IPS-20b (cell line): Measurements from ENCODE around the gene ZFAND6.
"Not testable (repeated sequence)": the region's sequence is repeated elsewhere in the genome, so short reads cannot be mapped to it uniquely, and the experiment has no call there.

Experiments
- H3K27ac ChIP-seq: one replicate; pipeline ENCODE4 v1.5.1; 2013; ENCODE audit warnings: low read length
- H3K27me3 ChIP-seq: 2 replicates; pipeline ENCODE4 v1.6.1; 2013; ENCODE audit warnings: mild to moderate bottlenecking, low read length, inconsistent platforms; ENCODE audit not compliant: insufficient read depth
- H3K36me3 ChIP-seq: 2 replicates; pipeline ENCODE4 v1.6.1; 2013; ENCODE audit warnings: low read depth, mild to moderate bottlenecking, inconsistent platforms, low read length, moderate library complexity; ENCODE audit not compliant: insufficient read depth
- H3K4me1 ChIP-seq: 2 replicates; pipeline ENCODE4 v1.6.1; 2013; ENCODE audit warnings: mild to moderate bottlenecking, control low read depth, inconsistent platforms, low read length, moderate library complexity; ENCODE audit not compliant: insufficient read depth
- H3K4me3 ChIP-seq: 2 replicates; pipeline ENCODE4 v1.5.1; 2013; ENCODE audit warnings: mild to moderate bottlenecking, low read length, inconsistent platforms
- H3K9ac ChIP-seq: 2 replicates; pipeline ENCODE4 v1.6.1; 2013; ENCODE audit warnings: low read depth, mild to moderate bottlenecking, inconsistent platforms, low read length, moderate library complexity
- H3K9me3 ChIP-seq: 2 replicates; pipeline ENCODE4 v1.6.1; 2013; ENCODE audit warnings: mild to moderate bottlenecking, low read depth, low read length, inconsistent platforms; ENCODE audit not compliant: insufficient read depth

ZFAND6 gene

DNA sequence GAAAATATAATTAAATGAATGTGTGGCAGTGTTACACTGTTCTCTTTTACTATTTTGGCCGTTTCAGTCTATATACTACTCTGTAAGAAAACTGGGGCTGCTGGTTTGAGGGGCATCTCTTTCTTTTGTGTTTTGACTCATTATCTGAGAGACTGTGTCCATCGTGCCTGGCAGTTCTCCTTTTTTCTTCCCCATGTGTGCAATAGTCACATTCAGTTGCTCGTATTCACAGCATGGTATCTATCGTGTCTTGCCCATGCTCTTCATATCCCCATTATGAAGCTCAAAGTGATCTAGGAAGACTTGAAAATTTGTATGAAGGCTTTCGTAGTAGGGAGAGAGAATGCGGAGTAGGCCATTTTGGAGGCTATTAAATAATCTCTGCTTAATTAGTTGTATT, 63.6 kb downstream of the ZFAND6 start:
- no peaks in the 10 kb centered on the region for H3K4me1 ChIP-seq
- H3K9me3 ChIP-seq, result no peaks in the 10 kb centered on the region
- H3K9ac ChIP-seq, result no peak overlapping the region
- no peak overlapping the region for H3K4me3 ChIP-seq
- no peak overlapping the region for H3K27ac ChIP-seq
- H3K36me3 ChIP-seq, result peaks cover 56% of the 10 kb centered on the region
- H3K27me3 ChIP-seq, result no peaks in the 10 kb centered on the region

DNA sequence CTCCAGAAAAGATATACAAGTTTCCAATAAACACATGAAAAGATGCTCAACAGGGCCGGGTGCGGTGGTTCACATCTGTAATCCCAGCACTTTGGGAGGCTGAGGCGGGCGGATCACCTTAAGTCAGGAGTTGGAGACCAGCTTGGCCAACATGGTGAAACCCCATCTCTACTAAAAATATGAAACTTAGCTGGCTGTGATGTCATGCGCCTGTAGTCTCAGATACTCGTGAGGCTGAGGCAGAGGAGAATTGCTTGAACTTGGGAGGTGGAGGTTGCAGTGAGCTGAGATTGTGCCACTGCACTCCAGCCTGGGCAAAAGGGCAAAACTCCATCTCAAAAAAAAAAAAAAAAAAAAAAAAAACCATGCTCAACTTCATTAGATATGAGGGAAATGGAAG, 67.8 kb downstream of the ZFAND6 start:
- H3K9me3 ChIP-seq, H3K4me1 ChIP-seq, H3K27ac ChIP-seq, H3K4me3 ChIP-seq, H3K27me3 ChIP-seq, H3K9ac ChIP-seq: not testable (repeated sequence)
- H3K36me3 ChIP-seq, result peaks cover 45% of the 10 kb centered on the region

DNA sequence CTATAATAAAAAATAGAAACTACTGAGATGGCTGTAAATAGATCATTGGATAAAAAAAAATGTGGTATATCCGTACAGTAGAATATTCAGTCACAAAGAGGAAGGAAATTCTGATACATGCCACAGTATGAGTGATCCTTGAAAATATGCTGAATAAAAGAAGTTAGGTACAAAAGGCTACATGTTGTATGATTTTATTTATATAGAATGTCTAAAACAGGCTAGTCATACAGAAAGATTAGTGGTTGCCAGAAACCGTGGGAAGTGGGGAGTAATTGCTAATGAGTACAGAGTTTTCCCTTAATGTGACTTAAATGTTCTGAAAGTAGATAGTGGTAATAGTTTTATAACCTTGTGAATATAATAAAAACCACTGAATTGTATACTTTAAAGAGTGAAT, 68.4 kb downstream of the ZFAND6 start:
- no peak overlapping the region for H3K9ac ChIP-seq
- H3K4me1 ChIP-seq, result no peaks in the 10 kb centered on the region
- H3K27ac ChIP-seq, result no peak overlapping the region
- H3K36me3 ChIP-seq, result peaks cover 45% of the 10 kb centered on the region
- H3K4me3 ChIP-seq, result no peak overlapping the region
- no peaks in the 10 kb centered on the region for H3K27me3 ChIP-seq
- H3K9me3 ChIP-seq, result no peaks in the 10 kb centered on the region

- Histone ChIP-seq H3K27ac (no peak overlapping the region), H3K9me3 (no peaks in the 10 kb centered on the region), H3K4me3 (no peak overlapping the region), H3K4me1 (no peaks in the 10 kb centered on the region), H3K36me3 (peaks cover 50% of the 10 kb centered on the region), H3K9ac (no peak overlapping the region), H3K27me3 (no peaks in the 10 kb centered on the region)
These were observed 72.9 kb downstream of the ZFAND6 start for GRCh38 chr15:80132382-80132781.

DNA sequence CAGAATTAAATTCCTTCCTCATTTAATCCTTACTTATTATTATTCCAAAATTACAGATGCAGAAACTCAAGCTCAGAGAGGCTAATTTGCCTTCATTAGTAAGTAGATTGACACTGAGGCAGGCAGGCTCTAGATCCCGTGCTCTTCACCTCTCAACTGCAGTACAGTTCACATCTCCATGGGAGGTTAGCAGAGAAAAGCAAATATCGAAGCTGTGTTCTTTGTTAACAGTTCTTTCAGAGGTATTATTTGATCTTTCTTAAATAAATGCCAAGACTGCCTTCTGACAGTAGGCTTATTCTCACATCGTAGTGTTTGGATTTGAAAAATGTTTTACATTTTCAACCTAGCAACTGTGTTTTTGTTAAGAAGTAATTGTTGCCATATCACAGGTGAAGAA, 77.4 kb downstream of the ZFAND6 start:
- H3K9ac ChIP-seq, result no peak overlapping the region
- no peaks in the 10 kb centered on the region for H3K4me1 ChIP-seq
- no peaks in the 10 kb centered on the region for H3K9me3 ChIP-seq
- no peak overlapping the region for H3K27ac ChIP-seq
- H3K4me3 ChIP-seq, result no peak overlapping the region
- no peaks in the 10 kb centered on the region for H3K27me3 ChIP-seq
- peaks cover 48% of the 10 kb centered on the region for H3K36me3 ChIP-seq

- Histone ChIP-seq H3K36me3 (peaks cover 30% of the 10 kb centered on the region), H3K9ac (no peak overlapping the region)
These were observed 79.5 kb downstream of the ZFAND6 start for GRCh38 chr15:80138961-80139360.

GRCh38 chr15:80140909-80141308, 81.4 kb downstream of the ZFAND6 start:
- Histone ChIP-seq H3K27ac (no peak overlapping the region), H3K9me3 (no peaks in the 10 kb centered on the region), H3K36me3 (peaks cover 15% of the 10 kb centered on the region; the same call in 1 of the 2 replicates), H3K27me3 (no peaks in the 10 kb centered on the region), H3K4me3 (no peak overlapping the region), H3K4me1 (no peaks in the 10 kb centered on the region), H3K9ac (no peak overlapping the region)

More at GRCh38 chr15:80138961-80139360, 79.5 kb downstream of the ZFAND6 start:
- Histone ChIP-seq H3K27ac (no peak overlapping the region), H3K4me1 (no peaks in the 10 kb centered on the region), H3K4me3 (no peak overlapping the region), H3K27me3 (no peaks in the 10 kb centered on the region), H3K9me3 (no peaks in the 10 kb centered on the region)

- Histone ChIP-seq H3K4me3 (no peak overlapping the region), H3K9me3 (no peaks in the 10 kb centered on the region), H3K27ac (no peak overlapping the region), H3K4me1 (no peaks in the 10 kb centered on the region), H3K36me3 (peaks cover 7% of the 10 kb centered on the region; the same call in 1 of the 2 replicates), H3K9ac (no peak overlapping the region), H3K27me3 (no peaks in the 10 kb centered on the region)
These were observed 82.6 kb downstream of the ZFAND6 start for GRCh38 chr15:80141916-80142598.

DNA sequence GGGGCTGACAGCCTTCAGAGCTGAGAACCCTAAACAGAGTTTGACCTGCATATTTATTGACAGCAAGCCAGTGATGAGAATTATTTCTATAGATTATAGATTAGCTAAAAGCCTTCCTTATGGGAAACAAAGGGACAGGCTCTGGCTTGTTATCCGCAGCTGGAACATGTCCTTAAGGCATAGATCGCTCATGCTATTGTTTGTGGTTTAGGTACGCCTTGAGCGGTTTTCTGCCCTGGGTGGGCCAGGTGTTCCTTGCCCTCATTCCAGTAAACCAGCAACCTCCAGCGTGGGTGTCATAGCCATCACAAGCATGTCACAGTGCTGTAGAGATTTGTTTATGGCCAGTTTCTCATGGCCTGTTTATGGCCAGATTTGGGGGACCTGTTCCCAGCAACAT, 83.2 kb downstream of the ZFAND6 start:
- Histone ChIP-seq H3K27me3 (no peaks in the 10 kb centered on the region), H3K4me3 (no peak overlapping the region), H3K9me3 (no peaks in the 10 kb centered on the region), H3K27ac (no peak overlapping the region), H3K4me1 (no peaks in the 10 kb centered on the region), H3K36me3 (peaks cover under 1% of the 10 kb centered on the region; the same call in 1 of the 2 replicates), H3K9ac (no peak overlapping the region)

DNA sequence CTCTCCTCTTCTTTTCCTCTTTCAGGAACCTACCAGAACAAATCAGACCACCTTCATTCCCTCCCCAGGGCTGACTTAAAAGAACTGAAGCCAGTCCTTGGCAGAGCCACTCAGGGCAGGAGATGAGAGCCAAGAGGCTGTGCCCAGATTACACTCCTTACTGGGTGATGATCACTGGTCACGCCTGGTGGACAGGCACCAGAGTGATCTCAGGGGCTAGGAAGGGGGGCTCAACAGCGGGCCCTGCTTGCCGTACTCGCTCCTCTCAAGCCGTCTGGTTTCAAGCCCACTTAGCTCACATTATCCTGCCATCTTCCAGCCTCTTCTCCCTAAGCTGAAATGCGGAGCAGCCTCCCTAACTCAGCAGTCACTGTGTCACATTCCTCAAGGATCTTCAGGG, 91.7 kb downstream of the ZFAND6 start:
- H3K4me3 ChIP-seq, result no peak overlapping the region
- no peak overlapping the region for H3K9ac ChIP-seq
- H3K4me1 ChIP-seq, result peaks cover 9% of the 10 kb centered on the region
- H3K36me3 ChIP-seq, result no peaks in the 10 kb centered on the region
- peaks cover 21% of the 10 kb centered on the region for H3K27me3 ChIP-seq
- H3K9me3 ChIP-seq, result no peaks in the 10 kb centered on the region
- no peak overlapping the region for H3K27ac ChIP-seq

DNA sequence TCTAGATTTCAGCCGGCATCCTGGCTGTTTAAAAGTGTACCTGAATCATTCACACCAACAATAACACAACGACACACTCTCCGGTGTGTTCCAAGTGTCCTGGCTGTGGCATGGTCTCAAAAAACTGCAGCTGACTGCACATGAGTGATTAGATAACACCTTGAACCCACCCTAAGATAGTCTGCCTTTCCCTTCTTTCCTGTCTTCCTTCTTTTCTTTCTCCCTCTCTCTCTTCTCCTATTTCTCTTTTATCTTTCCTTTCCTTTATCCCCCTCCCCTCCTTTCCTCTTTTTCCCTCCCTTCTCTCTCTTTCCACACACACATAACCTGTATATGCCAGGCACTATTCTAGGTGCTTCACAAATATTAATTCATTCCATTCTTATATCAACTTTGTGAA, 92.1 kb downstream of the ZFAND6 start:
- Histone ChIP-seq H3K27ac (no peak overlapping the region), H3K27me3 (peaks cover 21% of the 10 kb centered on the region), H3K9ac (peak overlapping the region; percentile 66; the same call in 1 of the 2 replicates), H3K4me1 (peaks cover 9% of the 10 kb centered on the region), H3K36me3 (no peaks in the 10 kb centered on the region), H3K4me3 (peak overlapping the region; percentile 77), H3K9me3 (no peaks in the 10 kb centered on the region)

GRCh38 chr15:80152180-80152895, 92.9 kb downstream of the ZFAND6 start:
- Histone ChIP-seq H3K36me3 (no peaks in the 10 kb centered on the region), H3K4me3 (peak overlapping the region; percentile 85), H3K9ac (peak overlapping the region; percentile 66; the same call in 1 of the 2 replicates), H3K27me3 (peaks cover 21% of the 10 kb centered on the region), H3K27ac (no peak overlapping the region), H3K4me1 (peaks cover 9% of the 10 kb centered on the region), H3K9me3 (no peaks in the 10 kb centered on the region)
